ENCODE results near the gene WDR13.

Gene WDR13

DNA sequence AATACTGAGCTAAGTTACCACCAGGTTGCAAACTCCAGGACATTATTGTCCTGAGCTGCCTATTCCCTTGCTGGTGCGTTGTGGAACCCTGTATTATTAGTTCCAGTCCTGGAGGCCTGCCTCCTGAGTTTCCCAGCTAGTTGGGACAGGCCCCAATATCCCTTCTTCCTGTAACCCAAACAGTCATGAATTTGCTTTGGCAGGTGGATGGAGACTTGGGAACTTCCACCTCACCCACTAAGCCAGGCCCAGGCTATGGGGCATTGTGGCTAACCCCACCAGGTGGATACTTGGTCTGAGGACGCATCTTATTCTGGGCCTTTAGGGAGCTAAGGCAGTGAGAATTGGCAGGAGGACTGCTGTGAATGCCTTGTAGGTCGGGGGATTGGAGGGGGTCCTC lies 18.0 kb upstream of the WDR13 start:
- TF ChIP-seq CTCF (IDR thresholded peaks at IDR 0.05; ENCODE audit: insufficient read depth, missing control alignments): no peak
- FAIRE-seq (no peak), DNase-seq (ENCODE audit: insufficient read length, low spot score) (no peak)

- TF ChIP-seq CTCF (IDR thresholded peaks at IDR 0.05; ENCODE audit: insufficient read depth, missing control alignments): no peak
- no peak for FAIRE-seq
- DNase-seq (ENCODE audit: insufficient read length, low spot score): no peak
Measured at GRCh38 chrX:48580662-48581061, 16.6 kb upstream of the WDR13 start.

DNA sequence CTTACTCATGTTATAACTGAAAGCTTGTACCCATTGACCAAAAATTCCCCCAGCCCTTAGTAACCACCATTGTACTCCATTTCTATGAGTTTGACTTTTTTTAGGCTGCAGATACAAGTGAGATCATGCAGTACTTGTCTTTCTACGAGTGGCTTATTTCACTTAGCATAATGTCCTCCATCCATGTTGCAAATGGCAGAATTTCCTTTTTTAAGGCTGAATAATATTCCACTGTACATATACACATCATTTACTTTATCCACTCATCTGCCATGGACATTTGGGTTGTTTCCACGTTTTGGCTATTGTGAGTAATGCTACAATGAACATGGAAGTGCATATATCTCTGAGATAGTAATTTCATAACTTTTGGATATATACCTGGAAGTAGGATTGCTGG lies 12.6 kb upstream of the WDR13 start:
- DNase-seq (ENCODE audit: insufficient read length, low spot score): no peak
- no peak for FAIRE-seq
- no peak for TF ChIP-seq CTCF (IDR thresholded peaks at IDR 0.05; ENCODE audit: insufficient read depth, missing control alignments)

- no peak for TF ChIP-seq CTCF (IDR thresholded peaks at IDR 0.05; ENCODE audit: insufficient read depth, missing control alignments)
- no peak for FAIRE-seq
- no peak for DNase-seq (ENCODE audit: insufficient read length, low spot score)
Measured at GRCh38 chrX:48589482-48590162, 7.7 kb upstream of the WDR13 start.

- FAIRE-seq (no peak), DNase-seq (ENCODE audit: insufficient read length, low spot score) (no peak)
- no peak for TF ChIP-seq CTCF (IDR thresholded peaks at IDR 0.05; ENCODE audit: insufficient read depth, missing control alignments)
Measured at GRCh38 chrX:48590203-48591103, 6.8 kb upstream of the WDR13 start.

DNA sequence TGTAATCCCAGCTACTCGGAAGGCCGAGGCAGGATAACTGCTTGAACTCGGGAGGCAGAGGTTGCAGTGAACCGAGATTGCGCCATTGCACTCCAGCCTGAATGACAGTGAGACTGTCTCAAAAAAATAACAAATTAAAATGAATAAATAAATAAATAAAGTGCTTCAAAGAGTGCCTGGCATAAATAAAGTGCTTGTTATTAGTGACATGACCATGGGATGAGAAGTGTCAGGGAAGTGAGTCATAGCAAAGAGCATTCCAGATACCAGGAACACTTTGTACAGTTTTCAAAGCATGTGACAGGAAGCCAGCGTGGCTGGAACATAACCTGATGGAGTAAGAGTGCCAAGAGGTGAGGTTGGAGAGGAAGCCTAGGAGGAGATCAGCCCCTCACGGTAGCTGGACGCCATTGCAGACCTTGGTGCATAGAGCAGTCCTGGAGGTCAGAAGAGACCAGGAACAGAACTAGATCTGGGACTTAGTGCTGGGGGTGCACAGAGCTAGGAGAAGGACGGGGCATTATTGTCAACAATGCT lies 6.0 kb upstream of the WDR13 start:
- no peak for FAIRE-seq
- no peak for DNase-seq (ENCODE audit: insufficient read length, low spot score)
- no peak for TF ChIP-seq CTCF (IDR thresholded peaks at IDR 0.05; ENCODE audit: insufficient read depth, missing control alignments)
